Upper lobe of left lung (tissue), 6 donors: ENCODE results near the gene FLOT2. TPM values are rescaled to one million over a fixed set of nuclear protein-coding genes. Genes with fewer than 3 reads are reported as not detected.
A peak's percentile ranks its signal among the peaks of the same experiment; 100 is the strongest.
"Not testable (repeated sequence)": the region's sequence is repeated elsewhere in the genome, so short reads cannot be mapped to it uniquely, and the experiment has no call there.

Experiments used
- ATAC-seq, 2 donors: fragments of 200-7000 bp; cut with Tn5 transposase; one replicate each; pipeline ENCODE4 v1.9.1; 2022; ENCODE audit warnings: mild to moderate bottlenecking in 2 of 2, moderate library complexity in 2 of 2; ENCODE audit not compliant: low FRiP score in 2 of 2
- DNase-seq, 2 donors: peaks; one replicate each; pipeline ENCODE4 v3.0.0-alpha.2; 2019 to 2020
- H3K27ac ChIP-seq, 4 donors: fragments of 200-600 bp; sonication (generic); one replicate each; pipeline ENCODE4 v1.5.1; 2016 to 2019
- H3K27me3 ChIP-seq, 4 donors: fragments of 200-600 bp; sonication (generic); one replicate each; pipeline ENCODE4 v1.5.1; 2017 to 2019
- H3K36me3 ChIP-seq, 4 donors: fragments of 200-600 bp; sonication (generic); one replicate each; pipeline ENCODE4 v1.5.1; 2016 to 2019
- H3K4me1 ChIP-seq, 4 donors: fragments of 200-600 bp; sonication (generic); one replicate each; pipeline ENCODE4 v1.5.1; 2018 to 2019
- H3K4me3 ChIP-seq, 4 donors: fragments of 200-600 bp; sonication (generic); one replicate each; pipeline ENCODE4 v1.5.1; 2017 to 2019; ENCODE audit warnings: mild to moderate bottlenecking in 2 of 4, moderate library complexity in 1 of 4
- H3K9me3 ChIP-seq, 4 donors: fragments of 200-600 bp; sonication (generic); one replicate each; pipeline ENCODE4 v1.5.1; 2018 to 2019
- EP300 ChIP-seq, 4 donors: sonication (generic); formaldehyde crosslinking; IDR thresholded peaks; one replicate each; pipeline ENCODE4 v1.5.1; 2017; ENCODE audit warnings: antibody characterized with exemption in 4 of 4, control low read depth in 2 of 4
- POLR2A ChIP-seq, 4 donors: fragments of 450-650 bp; IDR thresholded peaks; one replicate each; pipeline ENCODE4 v1.5.1; 2016 to 2017; ENCODE audit warnings: antibody characterized with exemption in 4 of 4, mild to moderate bottlenecking in 2 of 4
- POLR2AphosphoS5 ChIP-seq, 2 donors: sonication (generic); formaldehyde crosslinking; IDR thresholded peaks; one replicate each; pipeline ENCODE4 v1.5.1; 2017; ENCODE audit warnings: antibody characterized with exemption in 2 of 2
- WGBS, 2 donors: methylation state at CpG; one replicate each; pipeline ENCODE4 v1.1.5; 2017 to 2018; 5-methylcytosine and 5-hydroxymethylcytosine counted together
- total RNA-seq, 6 donors: library from RNA; depleted of rRNA in 4 of 6; stranded (reverse); fragments of >200 nt in 4 of 6; gene quantifications; one replicate each; pipeline versions ENCODE4 v1.1.0 to v1.2.1, GENCODE V29; 2016 to 2021
- TF ChIP-seq, protein P1 (sequence below), 6 experiments: fragments of 450-650 bp in 4 of 6; fragments of 200-600 bp in 2 of 6; sonication (generic) in 2 of 6; IDR thresholded peaks; one replicate each; pipeline ENCODE4 v1.5.1; 2016 to 2019; ENCODE audit warnings: antibody characterized with exemption in 6 of 6
- donor health status: DM: no; HTN: no; CAD: no; lungs with moderate emphysema.
- donor health status: DM: no; HTN: yes; CAD: no; lungs with severe emphysema.

FLOT2 gene
- total RNA-seq, 6 donors from 2014 or later = 75.4 to 211 (median 85.8) TPM

DNA sequence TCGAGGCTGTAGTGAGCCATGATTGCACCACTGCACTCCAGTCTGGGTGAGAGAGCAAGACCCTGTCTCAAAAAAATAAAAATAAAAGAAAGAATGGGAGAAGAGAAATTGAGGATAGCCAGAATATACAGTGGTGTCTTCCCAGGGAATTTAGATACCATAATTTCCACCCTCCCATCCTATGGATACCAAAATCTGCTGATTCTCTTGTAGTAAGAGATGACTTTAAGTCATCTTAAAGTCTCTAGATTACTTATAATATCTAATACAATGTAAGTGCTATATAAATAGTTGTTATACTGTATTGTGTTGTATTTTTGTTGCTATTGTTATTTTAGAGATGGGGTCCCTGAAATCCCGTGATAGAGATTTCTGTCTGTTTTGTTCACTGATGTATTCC lies 44.2 kb downstream of the FLOT2 start:
- H3K4me3 ChIP-seq = no peak overlapping the region
- TF ChIP-seq POLR2A (IDR thresholded peaks at IDR 0.05) (no peak), EP300 (IDR thresholded peaks at IDR 0.05) (no peak), POLR2AphosphoS5 (IDR thresholded peaks at IDR 0.05) (no peak)
- TF ChIP-seq, protein P1, sequence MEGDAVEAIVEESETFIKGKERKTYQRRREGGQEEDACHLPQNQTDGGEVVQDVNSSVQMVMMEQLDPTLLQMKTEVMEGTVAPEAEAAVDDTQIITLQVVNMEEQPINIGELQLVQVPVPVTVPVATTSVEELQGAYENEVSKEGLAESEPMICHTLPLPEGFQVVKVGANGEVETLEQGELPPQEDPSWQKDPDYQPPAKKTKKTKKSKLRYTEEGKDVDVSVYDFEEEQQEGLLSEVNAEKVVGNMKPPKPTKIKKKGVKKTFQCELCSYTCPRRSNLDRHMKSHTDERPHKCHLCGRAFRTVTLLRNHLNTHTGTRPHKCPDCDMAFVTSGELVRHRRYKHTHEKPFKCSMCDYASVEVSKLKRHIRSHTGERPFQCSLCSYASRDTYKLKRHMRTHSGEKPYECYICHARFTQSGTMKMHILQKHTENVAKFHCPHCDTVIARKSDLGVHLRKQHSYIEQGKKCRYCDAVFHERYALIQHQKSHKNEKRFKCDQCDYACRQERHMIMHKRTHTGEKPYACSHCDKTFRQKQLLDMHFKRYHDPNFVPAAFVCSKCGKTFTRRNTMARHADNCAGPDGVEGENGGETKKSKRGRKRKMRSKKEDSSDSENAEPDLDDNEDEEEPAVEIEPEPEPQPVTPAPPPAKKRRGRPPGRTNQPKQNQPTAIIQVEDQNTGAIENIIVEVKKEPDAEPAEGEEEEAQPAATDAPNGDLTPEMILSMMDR (IDR thresholded peaks at IDR 0.05) = no peak
- H3K36me3 ChIP-seq = peaks cover 3 to 20% (median 13%) of the 10 kb centered on the region in 4 donors
- ATAC-seq = no peak
- H3K27me3 ChIP-seq = no peaks in the 10 kb centered on the region
- H3K27ac ChIP-seq = no peak overlapping the region
- no peaks in the 10 kb centered on the region for H3K9me3 ChIP-seq
- 79 to 93% methylated on average over 2 of the region's 2 CpGs for WGBS, 2 donors
- no peak for DNase-seq
- peaks cover 8 to 15% (median 10%) of the 10 kb centered on the region in 4 donors for H3K4me1 ChIP-seq

DNA sequence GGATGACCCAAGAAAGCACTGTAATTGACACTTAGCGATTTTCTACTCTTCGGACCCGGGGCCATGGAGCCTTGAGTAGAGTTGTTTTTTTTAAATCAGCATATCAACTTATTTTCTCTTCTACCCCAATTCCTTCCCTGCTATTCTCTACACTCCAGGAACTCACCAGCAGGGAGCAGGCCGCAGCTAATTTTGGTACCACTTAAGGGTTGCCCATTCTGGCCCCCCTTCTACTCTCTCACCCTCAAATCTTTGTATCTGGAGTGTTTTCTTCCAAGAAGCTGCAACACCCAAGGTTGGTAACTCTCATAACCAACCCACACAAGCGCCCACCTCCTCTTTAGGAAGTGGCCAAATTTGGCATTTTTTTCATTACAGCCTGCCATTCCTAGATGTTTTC lies 48.3 kb downstream of the FLOT2 start:
- Histone ChIP-seq H3K9me3 (no peaks in the 10 kb centered on the region), H3K27ac (no peak overlapping the region), H3K36me3 (no peaks in the 10 kb centered on the region), H3K4me3 (no peak overlapping the region), H3K4me1 (peaks cover 2 to 4% (median 3%) of the 10 kb centered on the region in 4 donors), H3K27me3 (no peaks in the 10 kb centered on the region)
- no peak for DNase-seq
- TF ChIP-seq POLR2A (IDR thresholded peaks at IDR 0.05) (no peak), EP300 (IDR thresholded peaks at IDR 0.05) (no peak), POLR2AphosphoS5 (IDR thresholded peaks at IDR 0.05) (no peak)
- TF ChIP-seq, protein P1 (IDR thresholded peaks at IDR 0.05) = no peak
- ATAC-seq = no peak
- WGBS, 2 donors = 69 to 72% methylated on average over 5 of the region's 5 CpGs

DNA sequence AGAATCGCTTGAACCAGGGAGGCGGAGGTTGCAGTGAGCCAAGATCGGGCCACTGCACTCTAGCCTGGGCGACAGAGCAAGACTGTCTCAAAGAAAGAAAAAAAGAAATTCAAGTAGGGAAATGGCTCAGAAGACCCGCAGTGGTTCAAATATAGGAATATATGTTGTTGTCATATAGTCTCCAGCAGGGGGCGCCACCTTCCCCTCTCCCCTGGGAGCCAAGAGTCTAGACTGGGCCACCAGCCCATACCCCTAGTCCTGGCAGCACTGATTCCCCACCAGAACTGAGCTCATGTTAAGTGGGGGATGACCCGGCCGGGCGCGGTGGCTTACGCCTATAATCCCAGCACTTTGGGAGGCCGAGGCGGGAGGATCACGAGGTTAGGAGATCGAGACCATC lies 48.9 kb downstream of the FLOT2 start:
- not testable (repeated sequence) for H3K27ac ChIP-seq, H3K9me3 ChIP-seq, H3K4me3 ChIP-seq, H3K27me3 ChIP-seq, H3K4me1 ChIP-seq, H3K36me3 ChIP-seq
- peak; percentile 62 to 66 for DNase-seq
- TF ChIP-seq, protein P1 (IDR thresholded peaks at IDR 0.05) = peak in 5 of 6 experiments; percentile 18 to 42 (median 35)
- peak; percentile 50 to 70 for ATAC-seq
- WGBS, 2 donors = 84 to 92% methylated on average over 14 to 15 of the region's 15 CpGs

DNA sequence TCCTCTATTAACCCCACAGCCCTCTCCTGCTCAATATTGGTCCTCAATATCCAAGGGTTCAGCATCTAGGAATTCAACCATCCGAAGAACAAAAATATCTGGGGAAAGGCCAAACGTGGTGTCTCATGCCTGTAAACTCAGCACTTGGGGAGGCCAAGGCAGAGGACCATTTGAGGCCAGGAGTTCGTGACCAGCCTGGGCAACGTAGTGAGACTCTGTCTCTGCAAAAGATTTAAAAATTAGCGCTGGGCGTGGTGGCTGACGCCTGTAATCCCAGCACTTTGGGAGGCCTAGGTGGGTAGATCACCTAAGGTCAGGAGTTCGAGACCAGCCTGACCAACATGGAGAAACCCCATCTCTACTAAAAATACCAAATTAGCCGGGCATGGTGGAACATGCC lies 50.8 kb downstream of the FLOT2 start:
- not testable (repeated sequence) for H3K4me3 ChIP-seq, H3K36me3 ChIP-seq, H3K9me3 ChIP-seq, H3K27me3 ChIP-seq, H3K27ac ChIP-seq, ATAC-seq, DNase-seq, H3K4me1 ChIP-seq
- WGBS, 2 donors = 91 to 93% methylated on average over 9 of the region's 9 CpGs

DNA sequence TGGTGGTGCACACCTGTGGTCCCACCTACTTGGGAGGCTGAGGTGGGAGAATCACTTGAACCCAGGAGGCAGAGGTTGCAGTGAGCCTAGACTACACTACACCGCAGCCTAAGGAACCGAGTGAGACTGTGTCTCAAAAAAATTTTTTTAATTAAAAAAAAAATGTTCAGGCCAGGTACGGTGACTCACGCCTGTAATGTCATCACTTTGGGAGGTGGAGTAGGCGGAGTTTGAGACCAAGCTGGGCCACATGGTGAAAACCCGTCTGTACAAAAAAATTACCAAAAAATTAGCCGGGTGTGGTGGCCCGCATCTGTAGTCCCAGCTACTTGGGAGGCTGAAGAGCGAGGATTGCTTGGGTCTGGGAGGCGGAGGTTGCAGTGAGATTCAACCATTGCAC lies 51.3 kb downstream of the FLOT2 start:
- TF ChIP-seq POLR2A (IDR thresholded peaks at IDR 0.05) (no peak), POLR2AphosphoS5 (IDR thresholded peaks at IDR 0.05) (no peak), EP300 (IDR thresholded peaks at IDR 0.05) (no peak)
- TF ChIP-seq, protein P1 (IDR thresholded peaks at IDR 0.05) = no peak
- ATAC-seq (no peak), DNase-seq (no peak)
- Histone ChIP-seq H3K27me3 (no peaks in the 10 kb centered on the region), H3K4me1 (peaks cover 7 to 13% (median 12%) of the 10 kb centered on the region in 4 donors), H3K4me3 (no peak overlapping the region), H3K9me3 (no peaks in the 10 kb centered on the region), H3K27ac (no peak overlapping the region), H3K36me3 (no peaks in the 10 kb centered on the region)
- 92 to 93% methylated on average over 10 of the region's 10 CpGs for WGBS, 2 donors
